Left lobe of liver (tissue), 2 donors: ENCODE data around the gene ZNF616. TPM values are rescaled to one million over a fixed set of nuclear protein-coding genes. Genes with fewer than 3 reads are reported as not detected.

Experiments
- ATAC-seq: fragments of 200-7000 bp; cut with Tn5 transposase; one replicate; pipeline ENCODE4 v1.9.1; 2020; ENCODE audit warnings: mild to moderate bottlenecking, moderate library complexity
- DNase-seq: peaks from one replicate; pipeline ENCODE4 v3.0.0-alpha.2; 2020; ENCODE audit warnings: low spot score
- total RNA-seq: library from RNA; stranded (reverse); gene quantifications from one replicate; pipeline ENCODE4 v1.2.1, GENCODE V29; 2021
- donor health status: DM: no; HTN: no; CAD: no; lungs with moderate emphysema.
- donor health status: DM: no; HTN: yes; CAD: no.

The ZNF616 gene
- total RNA-seq = 3.9 TPM

DNA sequence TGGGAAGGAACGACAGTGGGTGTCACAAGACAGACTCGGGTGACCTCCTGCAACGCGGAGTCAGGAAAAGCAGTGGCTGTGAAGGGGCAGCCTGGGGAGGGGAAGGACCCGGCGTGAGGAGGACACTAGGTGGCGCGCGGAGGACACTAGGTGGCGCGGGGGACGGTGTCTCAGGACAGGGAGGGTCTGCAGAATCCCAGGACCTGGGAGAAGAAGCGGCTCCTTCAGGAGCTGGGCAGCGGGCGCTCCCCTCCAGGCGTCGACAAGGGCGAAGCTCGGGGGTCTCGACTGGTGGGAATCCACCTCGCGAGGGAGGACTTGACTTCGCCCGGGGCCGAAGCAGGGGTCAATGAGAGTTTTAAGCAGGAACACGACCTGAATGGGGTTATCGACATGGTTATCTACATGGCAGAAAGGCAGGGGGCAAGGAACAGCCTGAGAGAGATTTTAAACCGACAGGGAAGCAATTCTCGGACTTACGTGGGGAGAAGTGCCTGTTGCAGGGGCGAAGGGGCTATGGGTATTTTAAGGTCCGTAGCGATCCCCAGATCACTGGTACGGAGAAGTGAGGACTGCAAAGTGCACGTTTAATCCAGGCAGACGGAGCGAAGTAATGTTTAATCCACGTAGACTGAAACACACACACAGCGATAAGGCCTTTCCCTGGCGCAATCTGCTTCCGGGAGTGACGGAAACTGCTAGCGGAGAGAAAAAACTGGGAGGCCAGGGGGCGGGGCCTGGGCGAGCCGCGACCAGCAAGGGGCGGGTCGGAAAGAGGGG lies at the start of gene ZNF616:
ZNF616 (minus strand) TSS at position 687 of the 780 bp plus-strand sequence. CDS start 9,426 bp downstream, outside the sequence.
- peak; percentile 97 for DNase-seq
- ATAC-seq = peak; percentile 98

DNA sequence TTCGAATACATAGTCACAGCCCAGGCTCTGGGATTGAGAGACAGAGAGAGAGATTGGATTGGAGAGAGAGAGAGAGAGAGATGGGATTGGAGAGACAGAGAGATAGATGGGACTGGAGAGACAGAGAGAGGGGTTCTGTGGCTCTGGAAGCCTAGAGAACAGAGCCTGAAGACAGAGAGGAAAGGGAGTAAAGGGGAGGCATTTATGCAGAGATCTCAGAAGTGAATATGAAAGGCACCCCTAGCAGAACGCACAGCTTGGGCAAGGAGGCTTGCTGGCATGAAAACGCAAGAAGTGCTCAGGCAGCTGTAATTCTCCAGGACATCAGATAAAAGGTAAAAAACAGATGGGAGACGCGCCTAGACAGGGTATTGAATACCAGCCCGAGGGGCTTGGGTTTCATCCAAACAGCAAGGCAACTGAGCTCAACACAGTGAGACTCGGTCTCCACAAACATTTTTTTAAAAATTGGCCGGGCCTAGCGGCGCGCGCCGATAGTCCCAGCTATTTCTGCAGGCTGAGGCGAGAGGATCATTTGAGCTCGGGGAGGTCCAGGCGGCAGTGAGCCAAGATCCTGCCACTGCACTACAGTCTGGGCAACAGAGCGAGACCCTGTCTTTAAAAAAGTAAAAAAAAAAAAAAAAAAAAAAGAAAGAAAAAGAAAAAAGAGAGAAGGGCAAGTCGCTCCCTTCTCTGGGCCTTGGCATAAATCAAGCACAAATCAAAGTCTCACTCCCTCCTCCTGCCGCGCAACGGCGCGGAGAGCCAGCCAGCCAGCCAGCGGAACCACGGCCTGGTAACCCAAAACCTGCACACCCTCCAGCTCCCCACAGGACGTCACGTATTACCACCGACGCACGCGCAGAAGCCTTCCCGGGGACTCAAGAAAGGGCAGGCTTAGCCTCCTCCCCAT lies 49.3 kb upstream of the ZNF616 start:
- ATAC-seq = peak; percentile 27
- DNase-seq = no peak

- no peak for ATAC-seq
- no peak for DNase-seq
Observed at GRCh38 chr19:52187407-52187806, 47.7 kb upstream of the ZNF616 start.

DNA sequence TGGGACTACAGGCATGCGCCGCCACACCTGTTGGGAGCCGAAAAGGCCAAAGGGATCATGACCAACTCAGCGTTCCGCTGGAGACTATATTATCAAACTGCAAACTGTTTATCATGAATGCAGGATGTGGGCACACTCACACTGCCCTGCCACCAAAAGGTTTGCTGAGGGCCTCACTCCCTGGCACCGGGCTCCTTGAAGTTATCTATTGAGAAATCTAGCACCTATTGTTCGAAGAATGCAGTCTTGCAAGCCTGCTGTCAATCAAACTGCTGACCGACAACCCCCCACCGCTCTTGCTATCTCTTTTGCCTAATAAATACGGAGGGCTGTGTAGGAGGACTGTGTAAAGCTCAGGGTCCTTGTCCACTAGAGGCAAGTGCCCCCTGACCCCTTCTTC lies 36.8 kb upstream of the ZNF616 start:
- DNase-seq (no peak), ATAC-seq (no peak)

DNA sequence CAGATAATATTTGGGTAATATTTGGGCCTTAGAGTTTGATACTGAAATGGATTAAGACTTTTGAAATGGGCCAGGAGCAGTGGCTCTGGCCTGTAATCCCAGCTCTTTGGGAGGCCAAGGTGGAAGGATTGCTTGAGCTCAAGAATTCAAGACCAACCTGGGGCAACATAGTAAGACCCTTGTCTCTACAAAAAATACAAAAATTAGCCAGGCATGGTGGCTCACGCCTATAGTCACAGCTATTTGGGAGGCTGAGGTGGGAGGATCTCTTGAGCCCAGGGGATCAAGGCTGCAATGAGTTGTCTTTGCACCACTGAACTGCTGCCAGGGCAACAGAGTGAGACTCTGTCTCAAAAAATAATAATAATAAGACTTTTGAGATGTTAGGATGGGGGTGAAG lies 32.6 kb upstream of the ZNF616 start:
- no peak for ATAC-seq
- DNase-seq = no peak

DNA sequence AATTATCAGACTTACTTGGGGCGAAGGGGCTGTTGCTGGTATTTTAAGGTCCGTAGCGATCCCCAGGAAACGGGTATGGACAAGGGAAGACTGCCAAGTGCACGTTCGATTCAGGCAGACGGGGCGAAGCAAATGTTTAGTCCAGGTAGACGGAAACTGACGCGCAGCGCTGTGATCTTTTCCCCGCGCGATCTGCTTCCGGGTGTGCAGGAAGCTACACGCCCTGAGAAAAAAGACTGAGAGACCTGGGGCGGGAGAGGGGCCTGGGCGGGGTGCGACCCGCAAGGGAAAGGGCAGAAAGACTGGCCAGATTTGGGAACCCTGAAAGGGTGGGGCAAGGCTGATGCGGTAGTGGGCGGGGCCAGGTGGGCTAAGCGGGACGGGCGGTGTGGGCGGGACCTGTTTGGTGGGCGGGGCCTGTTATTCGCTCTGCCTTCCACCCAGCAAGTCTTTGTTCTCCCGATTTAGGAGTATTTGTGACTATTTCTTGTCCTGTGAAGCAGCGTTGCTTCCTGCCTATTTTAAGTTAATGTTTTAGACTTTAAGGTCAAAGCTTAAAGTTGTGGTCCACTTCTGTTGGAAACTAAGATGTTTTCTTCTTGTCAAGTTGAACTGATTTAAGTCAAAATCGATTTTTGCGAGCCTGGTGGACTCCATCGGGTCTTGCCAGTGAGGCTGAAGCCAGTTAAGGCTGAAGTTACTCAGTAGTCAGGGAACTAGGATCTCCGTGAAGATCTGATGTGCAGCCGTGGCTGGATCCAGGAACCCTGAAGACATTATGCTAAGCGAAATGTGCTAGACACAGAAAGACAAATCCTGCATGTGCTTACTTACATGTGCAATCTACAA lies 31.8 kb upstream of the ZNF616 start, which contains the start of gene ZNF836:
ZNF836 (minus strand) TSS at position 301 of the 849 bp plus-strand sequence. CDS start 3,549 bp downstream, outside the sequence.
- peak; percentile 86 for DNase-seq
- ATAC-seq = peak; percentile 99

DNA sequence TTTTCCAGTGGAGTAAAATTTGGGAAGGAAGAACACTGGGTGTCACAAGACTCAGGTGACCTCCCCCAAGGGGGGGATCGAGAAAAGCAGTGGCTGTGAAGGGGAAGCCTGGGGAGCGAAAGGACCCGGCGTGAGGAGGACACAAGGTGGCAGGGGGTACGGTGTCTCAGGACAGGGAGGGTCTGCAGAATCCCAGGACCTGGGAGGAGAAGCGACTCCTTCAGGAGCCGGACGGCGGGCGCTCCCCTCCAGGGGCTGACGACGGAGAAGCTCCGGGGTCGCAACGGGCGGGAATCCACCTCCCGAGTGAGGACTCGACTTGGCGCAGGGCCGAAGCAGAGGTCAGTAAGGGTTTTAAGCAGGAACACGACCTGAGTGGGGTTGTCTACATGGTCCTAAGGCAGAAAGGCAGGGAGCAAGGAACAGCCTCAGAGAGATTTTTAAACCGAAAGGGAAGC lies 31.2 kb upstream of the ZNF616 start:
- DNase-seq (peak; percentile 51), ATAC-seq (peak; percentile 52)

- DNase-seq = no peak
- no peak for ATAC-seq
Observed at GRCh38 chr19:52170304-52170703, 30.6 kb upstream of the ZNF616 start.

- ATAC-seq = no peak
- DNase-seq = no peak
Observed at GRCh38 chr19:52155596-52156359, 16.0 kb upstream of the ZNF616 start.

DNA sequence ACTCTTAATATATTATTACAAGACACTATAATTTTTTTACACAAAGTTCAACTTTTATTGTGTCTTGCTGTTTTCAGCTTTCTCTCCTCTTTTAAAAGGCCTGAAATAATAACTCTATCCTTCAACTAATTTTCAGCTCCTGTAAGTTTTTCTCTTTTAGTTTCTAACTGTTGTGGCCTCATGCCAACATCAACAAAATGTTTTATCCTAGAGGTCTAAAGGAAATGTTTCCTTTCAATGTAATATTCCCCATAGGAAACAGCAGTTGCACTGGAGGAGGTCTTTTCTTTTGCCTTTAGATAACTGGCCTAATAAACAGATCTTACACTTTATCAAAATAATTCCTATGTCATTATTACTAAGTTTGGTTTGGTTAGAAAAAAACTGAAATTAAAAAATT lies 8.5 kb upstream of the ZNF616 start:
- no peak for DNase-seq
- ATAC-seq = no peak

DNA sequence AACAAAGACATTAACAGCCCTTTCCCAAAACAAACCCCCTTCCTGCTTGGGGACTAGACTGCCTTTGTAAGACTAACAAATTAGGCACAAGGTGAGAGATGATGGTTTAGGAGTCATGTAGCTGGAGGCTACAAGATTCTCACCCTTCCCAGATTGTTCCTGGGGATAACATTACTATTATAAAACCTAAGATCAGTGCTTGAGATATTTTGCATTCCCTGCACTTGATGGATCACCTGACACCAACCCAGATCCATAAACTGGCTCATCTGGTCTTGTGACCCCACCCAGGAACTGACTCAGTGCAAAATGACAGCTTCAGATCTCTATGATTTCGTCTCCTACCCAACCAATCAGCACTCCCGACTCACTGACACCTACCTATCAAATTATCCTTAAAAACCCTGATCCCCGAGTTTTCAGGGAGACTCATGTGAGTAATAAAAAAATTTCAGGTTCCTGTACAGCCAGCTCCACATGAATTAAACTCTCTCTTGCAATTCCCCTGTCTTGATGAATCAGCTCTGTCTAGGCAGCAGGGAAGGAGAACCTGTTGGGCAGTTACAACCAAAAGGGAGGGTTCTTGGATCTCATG lies 2.4 kb upstream of the ZNF616 start:
- DNase-seq = no peak

DNA sequence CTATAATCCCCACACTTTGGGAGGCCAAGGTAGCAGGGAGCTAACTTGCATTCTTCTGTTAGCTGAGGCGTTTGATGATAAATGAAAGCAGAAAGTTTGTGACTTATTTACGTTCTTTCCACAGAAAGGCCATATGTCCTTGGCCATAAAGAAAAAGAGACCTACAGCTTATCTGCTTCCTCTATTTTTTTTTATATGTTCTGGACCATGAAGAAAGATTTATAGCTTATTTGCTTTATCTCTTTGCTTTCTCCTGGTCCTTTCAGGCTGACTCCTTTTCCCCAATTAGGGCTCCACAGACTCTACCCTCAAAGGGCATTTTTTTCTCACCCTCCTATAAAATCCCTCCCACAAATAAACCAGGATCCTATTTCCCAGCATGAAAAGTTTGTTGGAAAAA lies 1.5 kb upstream of the ZNF616 start:
- DNase-seq = no peak
- ATAC-seq = no peak

More for the DNA sequence above, 2.4 kb upstream of the ZNF616 start:
- no peak for ATAC-seq

DNA sequence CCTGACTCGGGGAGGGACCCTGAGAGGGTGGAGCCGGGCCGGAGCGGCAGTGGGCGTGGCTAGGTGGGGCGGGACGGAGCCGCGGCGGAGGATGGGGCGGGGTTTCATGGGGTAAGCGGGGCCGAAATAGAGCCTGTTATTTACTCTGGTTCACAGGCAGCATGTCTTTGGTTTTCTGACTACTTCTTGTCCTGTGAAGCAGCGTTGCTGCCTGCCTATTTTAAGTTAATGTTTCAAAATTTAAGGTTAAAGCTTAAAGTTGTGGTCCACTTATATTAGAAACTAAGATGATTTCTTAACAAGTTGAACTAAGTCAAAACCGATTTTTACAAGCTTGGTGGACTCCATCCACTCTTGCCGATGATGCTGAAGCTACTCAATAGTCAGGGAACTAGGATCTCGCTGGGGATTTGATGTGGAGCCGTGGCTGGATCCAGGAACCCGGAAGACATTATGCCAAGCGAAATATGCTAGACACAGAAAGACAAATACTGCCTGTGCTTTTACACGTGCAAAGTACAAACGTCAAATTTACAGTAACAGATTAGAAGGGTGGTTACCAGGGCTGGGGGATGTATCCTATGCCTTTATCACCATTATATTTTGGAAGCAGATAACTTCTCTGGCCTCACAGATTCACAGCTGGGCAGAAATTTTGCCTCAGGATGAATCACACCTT lies 433 bp upstream of the ZNF616 start:
- DNase-seq (no peak), ATAC-seq (no peak)

GRCh38 chr19:52138983-52139251 lies 821 bp downstream of the ZNF616 start:
- DNase-seq (no peak), ATAC-seq (no peak)

DNA sequence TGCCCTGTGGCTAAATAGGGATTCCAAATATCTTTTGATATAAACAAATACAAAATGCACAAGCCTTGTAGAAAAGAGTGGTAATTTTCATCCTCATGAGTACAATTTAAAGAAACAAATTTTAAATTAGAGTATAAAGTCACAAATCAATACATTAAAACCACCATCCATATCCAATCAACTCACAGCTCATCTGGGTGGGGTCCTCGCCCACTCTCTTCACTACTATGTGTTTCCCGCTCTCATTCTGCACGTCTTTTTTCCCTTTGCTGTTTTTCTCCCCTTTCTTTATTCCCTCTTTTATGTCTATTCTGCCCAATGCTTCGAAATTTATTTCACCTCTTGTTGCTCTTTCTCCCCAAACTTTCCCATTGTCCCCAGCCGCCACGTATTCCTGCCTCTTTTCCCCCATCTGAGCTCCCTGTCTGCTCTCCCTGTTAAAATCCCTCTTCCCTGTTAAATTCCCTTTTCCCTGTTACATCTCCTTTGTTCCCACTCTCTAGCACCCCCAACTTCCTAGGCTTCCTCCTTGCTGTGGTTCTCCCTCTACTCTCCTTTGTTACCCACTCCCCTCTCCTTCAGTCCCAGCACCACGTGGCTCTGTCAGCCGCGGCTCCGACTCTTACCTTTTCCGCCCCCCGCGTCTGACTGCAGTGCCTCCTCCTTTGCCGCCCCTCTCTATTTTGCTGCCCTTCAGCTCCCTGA lies 1.3 kb downstream of the ZNF616 start:
- no peak for DNase-seq
- peak; percentile 4 for ATAC-seq

- ATAC-seq = no peak
- no peak for DNase-seq
Observed at GRCh38 chr19:52120286-52120685, 19.5 kb downstream of the ZNF616 start.

DNA sequence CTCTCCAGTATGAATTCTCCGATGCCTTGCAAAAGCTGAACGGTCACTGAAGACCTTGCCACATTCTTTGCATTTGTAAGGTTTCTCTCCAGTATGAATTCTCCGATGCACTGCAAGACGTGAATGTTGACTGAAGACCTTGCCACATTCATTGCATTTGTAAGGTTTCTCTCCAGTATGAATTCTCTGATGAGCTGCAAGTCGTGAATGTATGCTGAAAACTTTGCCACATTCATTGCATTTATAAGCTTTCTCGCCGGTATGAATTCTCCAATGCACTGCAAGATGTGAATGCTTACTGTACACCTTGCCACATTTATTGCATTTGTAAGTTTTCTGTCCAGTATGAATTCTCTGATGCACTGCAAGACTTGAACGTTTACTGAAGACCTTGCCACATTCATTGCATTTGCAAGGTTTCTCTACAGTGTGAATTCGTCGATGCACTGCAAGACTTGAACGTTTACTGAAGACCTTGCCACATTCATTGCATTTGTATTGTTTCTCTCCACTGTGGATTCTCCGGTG lies 24.1 kb downstream of the ZNF616 start:
- DNase-seq = no peak
- ATAC-seq = no peak

DNA sequence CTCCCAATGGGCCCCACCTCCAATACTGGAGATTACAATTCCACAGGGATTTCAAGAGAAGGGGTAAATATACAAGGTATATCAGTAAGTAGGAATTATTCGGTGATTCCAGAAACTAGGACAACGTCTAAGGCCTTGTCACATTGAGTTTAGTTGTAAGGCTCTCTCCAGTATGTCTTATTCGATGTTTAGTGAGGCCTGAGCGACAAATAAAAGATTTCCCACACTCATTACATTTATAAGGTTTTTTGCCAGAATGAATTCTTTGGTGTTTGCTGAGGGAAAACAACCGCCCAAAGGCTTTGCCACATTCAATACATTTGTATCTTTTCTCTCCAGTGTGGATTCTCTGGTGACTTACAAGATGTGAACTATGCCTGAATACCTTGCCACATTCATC lies 25.0 kb downstream of the ZNF616 start:
- DNase-seq (no peak), ATAC-seq (no peak)
